ENCODE data around the gene MYB. TPM values are rescaled to one million over a fixed set of nuclear protein-coding genes. Genes with fewer than 3 reads are reported as not detected.
A peak's percentile ranks its signal among the peaks of the same experiment; 100 is the strongest.

The MYB gene
- total RNA-seq, result 1 to 10 TPM in 1 of 4 donors, under 1 TPM in 2, not detected in 1; 0.13 to 1.2 (median 0.93) TPM

- Histone ChIP-seq H3K4me3 (peak within 1 kb of the TSS; percentile 42 to 62), H3K27ac (peak within 1 kb of the TSS in 1 of 4 donors; percentile 63), H3K4me1 (peaks cover 0 to 36% (median 23%) of the 10 kb centered on the region in 3 donors), H3K9me3 (no peaks in the 10 kb centered on the region), H3K36me3 (no peaks in the 10 kb centered on the region), H3K27me3 (peaks cover 38% of the 10 kb centered on the region)
- peak; percentile 68 for ATAC-seq
- no peak for TF ChIP-seq EP300 (IDR thresholded peaks at IDR 0.05)
- no peak for TF ChIP-seq POLR2AphosphoS5 (IDR thresholded peaks at IDR 0.05)
- no peak for TF ChIP-seq CTCF (IDR thresholded peaks at IDR 0.05)
- TF ChIP-seq POLR2A (IDR thresholded peaks at IDR 0.05), result no peak
- 2% methylated on average over 11 to 12 of the region's 75 CpGs for WGBS, 2 donors (ENCODE audit: low coverage in 1 of 2)
Measured at GRCh38 chr6:135180542-135181332, at the start of gene MYB. Gene MYB (plus strand): TSS chr6:135181308. CDS start chr6:135181514, 206 bp downstream.

GRCh38 chr6:135132776-135133175 is 48.3 kb upstream of the MYB start:
- TF ChIP-seq EP300 (IDR thresholded peaks at IDR 0.05), result no peak
- no peak for TF ChIP-seq POLR2A (IDR thresholded peaks at IDR 0.05)
- no peak for TF ChIP-seq CTCF (IDR thresholded peaks at IDR 0.05)
- TF ChIP-seq POLR2AphosphoS5 (IDR thresholded peaks at IDR 0.05), result no peak
- no peaks in the 10 kb centered on the region for H3K4me1 ChIP-seq
- H3K9me3 ChIP-seq, result no peaks in the 10 kb centered on the region
- 78 to 87% methylated on average over 2 of the region's 2 CpGs for WGBS, 2 donors (ENCODE audit: low coverage in 1 of 2)
- H3K36me3 ChIP-seq, result no peaks in the 10 kb centered on the region
- H3K27me3 ChIP-seq, result no peaks in the 10 kb centered on the region
- no peak overlapping the region for H3K27ac ChIP-seq
- ATAC-seq, result no peak
- no peak overlapping the region for H3K4me3 ChIP-seq

- WGBS, 2 donors (ENCODE audit: low coverage in 1 of 2), result 90% methylated on average over 3 of the region's 4 CpGs; no CpG with 5 or more reads in 1 of the 2 donors
- Histone ChIP-seq H3K27ac (no peak overlapping the region), H3K4me3 (no peak overlapping the region), H3K27me3 (no peaks in the 10 kb centered on the region), H3K9me3 (no peaks in the 10 kb centered on the region), H3K4me1 (no peaks in the 10 kb centered on the region), H3K36me3 (no peaks in the 10 kb centered on the region)
- TF ChIP-seq POLR2A (IDR thresholded peaks at IDR 0.05) (no peak), EP300 (IDR thresholded peaks at IDR 0.05) (no peak), CTCF (IDR thresholded peaks at IDR 0.05) (no peak), POLR2AphosphoS5 (IDR thresholded peaks at IDR 0.05) (no peak)
- no peak for ATAC-seq
Measured at GRCh38 chr6:135135835-135136234, 45.3 kb upstream of the MYB start.

- Histone ChIP-seq H3K27me3 (no peaks in the 10 kb centered on the region), H3K27ac (no peak overlapping the region), H3K4me3 (no peak overlapping the region), H3K9me3 (no peaks in the 10 kb centered on the region), H3K4me1 (no peaks in the 10 kb centered on the region), H3K36me3 (no peaks in the 10 kb centered on the region)
- 56 to 64% methylated on average over 1 of the region's 1 CpG for WGBS, 2 donors (ENCODE audit: low coverage in 1 of 2)
- no peak for ATAC-seq
- no peak for TF ChIP-seq POLR2A (IDR thresholded peaks at IDR 0.05)
- TF ChIP-seq EP300 (IDR thresholded peaks at IDR 0.05), result no peak
- TF ChIP-seq CTCF (IDR thresholded peaks at IDR 0.05), result no peak
- TF ChIP-seq POLR2AphosphoS5 (IDR thresholded peaks at IDR 0.05), result no peak
Measured at GRCh38 chr6:135137826-135138225, 43.3 kb upstream of the MYB start.

- Histone ChIP-seq H3K4me1 (no peaks in the 10 kb centered on the region), H3K4me3 (no peak overlapping the region), H3K27ac (no peak overlapping the region), H3K36me3 (no peaks in the 10 kb centered on the region), H3K9me3 (no peaks in the 10 kb centered on the region), H3K27me3 (no peaks in the 10 kb centered on the region)
- no peak for ATAC-seq
- WGBS, 2 donors (ENCODE audit: low coverage in 1 of 2), result 44 to 85% methylated on average over 3 to 4 of the region's 4 CpGs
- TF ChIP-seq EP300 (IDR thresholded peaks at IDR 0.05), result no peak
- TF ChIP-seq POLR2AphosphoS5 (IDR thresholded peaks at IDR 0.05), result no peak
- no peak for TF ChIP-seq POLR2A (IDR thresholded peaks at IDR 0.05)
- no peak for TF ChIP-seq CTCF (IDR thresholded peaks at IDR 0.05)
Measured at GRCh38 chr6:135141182-135141581, 39.9 kb upstream of the MYB start.
